ENCODE measurements around the gene YBX3.

The YBX3 gene

GRCh38 chr12:10672231-10672868 lies 50.8 kb downstream of the YBX3 start:
- in situ Hi-C loops (cut with MboI; ENCODE audit: low sequenced_read_pairs), result loop anchor here (10.0 kb wide), 1 partner anchor 98 kb away; no protein-coding TSS in a partner anchor

GRCh38 chr12:10669533-10669932 lies 53.6 kb downstream of the YBX3 start:
- in situ Hi-C loops (cut with MboI; ENCODE audit: low sequenced_read_pairs), result no loop called here

DNA sequence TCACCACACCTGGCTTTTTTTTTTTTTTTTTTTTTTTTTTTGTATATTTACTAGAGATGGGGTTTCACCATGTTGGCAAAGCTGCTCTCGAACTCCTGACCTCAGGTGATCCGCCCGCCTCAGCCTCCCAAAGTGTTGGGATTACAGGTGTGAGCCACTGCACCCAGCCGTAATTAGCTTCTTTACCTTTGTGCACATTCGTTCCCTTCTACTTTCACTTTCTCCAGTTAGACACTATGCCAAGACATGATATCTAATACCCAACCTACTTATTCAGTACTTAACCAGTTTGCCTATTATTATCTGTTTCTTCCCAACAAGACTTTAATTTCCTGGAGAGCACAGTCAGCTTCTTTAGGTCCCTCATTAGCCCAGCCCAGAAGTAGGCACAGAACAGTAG lies 54.6 kb downstream of the YBX3 start:
- in situ Hi-C loops (cut with MboI; ENCODE audit: low sequenced_read_pairs), result no loop called here

DNA sequence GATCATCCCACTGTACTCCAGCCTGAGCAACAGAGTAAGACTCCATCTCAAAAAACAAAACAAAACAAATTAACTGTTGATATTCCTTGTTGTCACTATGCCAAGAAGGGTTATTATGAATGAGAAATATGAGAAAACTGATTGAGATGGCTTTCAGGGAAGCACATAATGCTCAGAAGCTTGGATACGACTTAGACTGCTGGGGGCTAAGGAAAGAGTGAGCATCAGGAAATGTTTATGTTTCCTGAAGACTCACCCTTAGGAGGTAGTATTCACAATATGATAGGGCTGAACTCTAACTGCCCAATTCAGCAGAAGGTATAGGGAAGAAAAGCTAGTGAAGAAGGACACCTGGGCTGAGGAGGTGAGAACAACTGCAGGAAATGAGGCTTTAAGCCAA lies 55.5 kb downstream of the YBX3 start:
- in situ Hi-C loops (cut with MboI; ENCODE audit: low sequenced_read_pairs), result no loop called here

- in situ Hi-C loops (cut with MboI; ENCODE audit: low sequenced_read_pairs), result no loop called here
Observed at GRCh38 chr12:10664499-10664898, 58.6 kb downstream of the YBX3 start.

- in situ Hi-C loops (cut with MboI; ENCODE audit: low sequenced_read_pairs), result no loop called here
Observed at GRCh38 chr12:10663869-10664268, 59.3 kb downstream of the YBX3 start.

- in situ Hi-C loops (cut with MboI; ENCODE audit: low sequenced_read_pairs), result no loop called here
Observed at GRCh38 chr12:10661338-10661737, 61.8 kb downstream of the YBX3 start.

GRCh38 chr12:10654003-10654402 lies 69.1 kb downstream of the YBX3 start:
- in situ Hi-C loops (cut with MboI; ENCODE audit: low sequenced_read_pairs), result no loop called here

DNA sequence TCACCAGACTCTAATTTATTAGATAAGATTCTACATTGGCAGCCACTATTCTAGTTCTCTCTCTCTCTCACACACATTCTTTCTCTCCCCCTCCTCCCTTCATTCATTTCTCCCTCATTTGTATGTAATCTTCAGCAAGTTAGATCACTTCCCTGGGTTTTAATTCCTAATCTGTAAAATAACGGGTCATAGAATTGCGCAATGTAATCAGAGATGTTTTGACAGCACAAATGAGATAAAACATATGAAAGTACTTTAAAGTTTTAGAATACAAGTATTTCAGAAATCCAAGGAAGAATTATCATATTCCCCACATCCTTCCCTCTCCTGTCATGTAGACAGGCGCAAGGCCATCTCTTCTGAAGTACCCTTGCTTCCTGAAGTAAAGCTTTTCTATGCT lies 70.9 kb downstream of the YBX3 start:
- in situ Hi-C loops (cut with MboI; ENCODE audit: low sequenced_read_pairs), result no loop called here

All from HL-60/S4 (cell line).